Activated T-cell treated with anti-CD3 and anti-CD28 coated beads, Interleukin-2, amount 50 U/mL, for 48 hours (primary cell): ENCODE data around the gene P3H3.
"Not testable (repeated sequence)": the region's sequence is repeated elsewhere in the genome, so short reads cannot be mapped to it uniquely, and the experiment has no call there.

Experiments used
- DNase-seq, 2 experiments: peaks; one replicate each; pipeline ENCODE4 v3.0.0-alpha.2; 2020

Gene P3H3

GRCh38 chr12:6869049-6870021, 41.1 kb downstream of the P3H3 start:
- DNase-seq: peak; percentile 86 to 88

DNA sequence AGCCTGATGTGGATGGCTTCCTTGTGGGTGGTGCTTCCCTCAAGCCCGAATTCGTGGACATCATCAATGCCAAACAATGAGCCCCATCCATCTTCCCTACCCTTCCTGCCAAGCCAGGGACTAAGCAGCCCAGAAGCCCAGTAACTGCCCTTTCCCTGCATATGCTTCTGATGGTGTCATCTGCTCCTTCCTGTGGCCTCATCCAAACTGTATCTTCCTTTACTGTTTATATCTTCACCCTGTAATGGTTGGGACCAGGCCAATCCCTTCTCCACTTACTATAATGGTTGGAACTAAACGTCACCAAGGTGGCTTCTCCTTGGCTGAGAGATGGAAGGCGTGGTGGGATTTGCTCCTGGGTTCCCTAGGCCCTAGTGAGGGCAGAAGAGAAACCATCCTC, 42.1 kb downstream of the P3H3 start:
- not testable (repeated sequence) for DNase-seq

GRCh38 chr12:6871052-6871957, 43.1 kb downstream of the P3H3 start:
- DNase-seq: peak; percentile 66 to 73

DNA sequence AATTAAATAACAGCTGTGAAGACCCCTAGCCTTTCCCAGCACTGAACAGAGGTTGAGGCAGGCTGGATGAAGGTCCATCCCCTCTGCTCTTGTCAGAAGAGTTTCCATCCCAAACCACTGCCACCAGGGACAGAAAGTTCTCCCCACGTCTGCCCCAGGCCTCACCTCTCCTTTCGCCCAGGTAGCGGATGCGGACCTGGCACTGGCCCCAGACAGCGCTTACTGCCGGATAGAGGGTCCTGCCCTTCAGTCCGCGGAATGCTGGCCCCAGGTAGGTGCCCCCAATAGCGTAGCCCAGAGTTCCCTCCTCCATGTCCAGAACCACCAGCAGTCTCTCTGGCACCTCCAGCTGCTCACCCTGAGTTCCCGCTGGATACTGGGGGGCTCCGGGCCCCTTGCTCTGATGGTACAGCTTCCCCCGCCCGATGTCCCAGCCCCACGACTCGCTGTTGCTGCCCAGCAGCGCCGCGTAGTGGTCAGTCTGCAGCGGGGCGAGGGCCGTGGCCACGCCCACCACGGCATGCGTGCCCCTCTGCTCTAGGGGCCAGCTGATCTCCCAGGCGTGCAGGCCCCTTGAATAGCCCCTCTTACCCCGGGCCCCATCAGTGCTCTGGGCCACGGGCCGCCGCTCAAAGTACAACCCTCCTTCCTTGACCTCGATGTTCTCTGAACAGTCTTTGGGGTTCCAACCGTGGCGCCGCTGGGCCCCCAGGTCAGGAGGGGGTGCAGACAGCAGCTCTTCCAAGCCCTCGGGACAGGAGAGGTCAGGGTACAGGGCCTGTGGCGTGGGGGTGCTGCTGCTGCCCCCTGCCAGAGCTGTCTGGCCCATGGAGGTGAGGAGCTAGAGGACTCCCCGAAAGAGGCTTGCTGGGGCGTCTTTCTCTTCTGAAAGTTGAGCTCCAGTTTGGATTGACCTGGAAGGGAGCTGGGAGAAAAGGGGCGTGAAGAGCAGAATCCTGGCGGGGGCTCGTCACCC, 44.2 kb downstream of the P3H3 start:
- DNase-seq: peak; percentile 94 to 95

- DNase-seq: peak; percentile 99 to 100
Measured at GRCh38 chr12:6873094-6874014, 45.1 kb downstream of the P3H3 start, which contains the start of gene SPSB2. TSS of gene SPSB2 (minus strand) at chr12:6873303. CDS start at chr12:6872901, 402 bp downstream.

DNA sequence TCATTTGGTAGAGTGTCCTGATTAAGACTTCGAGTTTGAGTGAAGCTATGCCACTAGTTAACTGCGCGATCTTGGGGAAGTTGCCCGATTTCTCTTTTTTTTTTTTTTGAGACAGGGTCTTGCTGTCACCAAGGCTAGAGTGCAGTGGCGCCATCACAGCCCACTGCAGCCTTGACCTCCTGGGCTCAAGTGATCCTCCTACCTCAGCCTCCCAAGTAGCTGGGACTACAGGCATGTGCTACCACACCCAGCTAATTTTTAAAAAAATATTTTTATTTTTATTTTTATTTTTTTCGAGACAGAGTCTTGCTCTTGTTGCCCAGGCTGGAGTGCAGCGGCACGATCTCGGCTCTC, 45.8 kb downstream of the P3H3 start:
- DNase-seq: not testable (repeated sequence)

DNA sequence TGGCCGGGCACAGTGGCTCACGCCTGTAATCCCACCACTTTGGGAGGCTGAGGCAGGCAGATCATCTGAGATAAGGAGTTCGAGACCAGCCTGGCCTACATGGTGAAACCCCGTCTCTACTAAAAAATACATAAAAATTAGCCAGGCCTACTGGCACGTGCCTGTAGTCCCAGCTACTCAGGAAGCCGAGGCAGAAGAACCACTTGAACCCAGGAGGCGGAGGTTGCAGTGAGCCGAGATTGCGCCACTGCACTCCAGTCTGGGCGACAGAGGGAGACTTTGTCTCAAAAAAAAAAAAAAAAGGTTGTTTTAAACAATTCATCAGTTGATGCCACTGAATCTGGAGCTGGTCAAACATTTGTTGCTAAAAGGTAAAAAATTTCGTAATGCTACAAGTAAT, 51.6 kb downstream of the P3H3 start:
- not testable (repeated sequence) for DNase-seq

DNA sequence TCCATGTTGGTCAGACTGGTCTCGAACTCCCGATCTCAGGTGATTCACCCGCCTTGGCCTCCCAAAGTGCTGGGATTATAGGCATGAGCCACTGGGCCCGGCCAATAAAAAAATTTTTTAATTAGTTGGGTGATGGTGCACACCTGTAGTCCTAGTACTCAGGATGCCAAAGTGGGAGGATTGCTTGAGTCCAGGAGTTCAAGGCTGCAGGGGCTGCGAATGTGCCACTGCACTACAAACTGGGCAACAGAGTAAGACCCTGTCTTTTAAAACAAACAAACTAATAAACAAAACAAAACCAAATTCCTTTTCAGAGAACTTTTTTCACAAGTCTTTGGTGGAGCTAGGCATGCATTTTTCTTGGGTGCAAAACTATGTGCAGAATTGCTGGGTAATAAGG, 55.0 kb downstream of the P3H3 start:
- DNase-seq: no peak

GRCh38 chr12:6883683-6884082, 55.5 kb downstream of the P3H3 start:
- DNase-seq: no peak

- DNase-seq: no peak
Measured at GRCh38 chr12:6884539-6884938, 56.3 kb downstream of the P3H3 start.

GRCh38 chr12:6886206-6886999, 58.2 kb downstream of the P3H3 start:
- DNase-seq: not testable (repeated sequence)

DNA sequence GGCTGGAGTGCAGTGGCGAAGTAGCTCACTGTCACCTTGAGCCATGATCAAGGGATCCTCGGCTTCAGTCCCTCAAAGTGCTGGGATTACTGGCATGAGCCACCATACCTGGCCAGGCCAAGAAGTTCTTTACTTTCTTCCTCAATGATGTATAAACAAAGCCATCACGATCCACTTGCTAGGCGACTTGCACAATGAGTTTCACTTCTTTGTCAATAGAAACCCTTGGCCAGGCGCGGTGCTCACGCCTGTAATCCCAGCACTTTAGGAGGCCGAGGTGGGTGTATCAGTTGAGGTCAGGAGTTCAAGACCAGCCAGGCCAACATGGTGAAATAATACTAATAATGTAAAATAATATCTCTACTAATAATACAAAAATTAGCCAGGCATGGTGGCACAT, 59.3 kb downstream of the P3H3 start:
- no peak for DNase-seq

- DNase-seq: no peak
Measured at GRCh38 chr12:6888360-6888759, 60.2 kb downstream of the P3H3 start.

DNA sequence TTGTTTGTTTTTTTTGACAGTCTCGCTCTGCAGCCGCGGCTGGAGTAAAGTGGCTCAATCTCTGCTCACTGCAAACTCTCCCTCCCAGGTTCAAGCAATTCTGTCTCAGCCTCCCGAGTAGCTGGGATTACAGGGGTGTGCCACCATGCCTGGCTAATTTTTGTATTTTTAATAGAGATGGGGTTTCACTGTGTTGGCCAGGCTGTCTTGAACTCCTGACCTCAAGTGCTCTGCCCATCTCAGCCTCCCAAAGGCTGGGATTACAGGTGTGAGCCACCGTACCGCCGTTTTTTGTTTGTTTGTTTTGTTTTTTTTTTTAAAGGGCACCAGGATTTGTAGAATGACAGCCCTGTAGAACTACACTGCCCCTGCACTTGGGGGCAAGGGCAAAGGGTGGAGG, 60.6 kb downstream of the P3H3 start:
- DNase-seq: not testable (repeated sequence)
